Hepatocyte (in vitro differentiated cells): ENCODE data around the gene RSKR. TPM values are rescaled to one million over a fixed set of nuclear protein-coding genes. Genes with fewer than 3 reads are reported as not detected.

ENCODE experiments used
- DNase-seq: peaks from one replicate; pipeline ENCODE4 v3.0.0-alpha.2; 2016; ENCODE audit warnings: low spot score
- H2AFZ ChIP-seq: fragments of 200-600 bp; sonication (generic); 2 replicates; pipeline ENCODE4 v1.6.0; 2016; ENCODE audit warnings: antibody characterized with exemption, mild to moderate bottlenecking
- H3K27ac ChIP-seq: fragments of 200-600 bp; sonication (generic); 2 replicates; pipeline ENCODE4 v1.5.1; 2016; ENCODE audit warnings: mild to moderate bottlenecking
- H3K27me3 ChIP-seq: fragments of 200-600 bp; sonication (generic); 2 replicates; pipeline ENCODE4 v1.6.1; 2016
- H3K36me3 ChIP-seq: fragments of 200-600 bp; sonication (generic); replicated peaks from 2 replicates; pipeline ENCODE4 v1.5.1; 2016; ENCODE audit warnings: low read depth; ENCODE audit not compliant: insufficient read depth
- H3K4me1 ChIP-seq: fragments of 200-600 bp; sonication (generic); 2 replicates; pipeline ENCODE4 v1.5.1; 2016; ENCODE audit warnings: mild to moderate bottlenecking, moderate library complexity; ENCODE audit not compliant: insufficient read depth
- H3K4me2 ChIP-seq: fragments of 200-600 bp; sonication (generic); 2 replicates; pipeline ENCODE4 v1.6.0; 2016
- H3K4me3 ChIP-seq: fragments of 200-600 bp; sonication (generic); 2 replicates; pipeline ENCODE4 v1.5.1; 2016; ENCODE audit warnings: mild to moderate bottlenecking
- H3K79me2 ChIP-seq: fragments of 200-600 bp; sonication (generic); 2 replicates; pipeline ENCODE4 v1.6.0; 2017; ENCODE audit warnings: mild to moderate bottlenecking
- H3K9me2 ChIP-seq: fragments of 200-600 bp; sonication (generic); replicated peaks from 2 replicates; pipeline ENCODE4 v1.6.0; 2017; ENCODE audit warnings: mild to moderate bottlenecking; ENCODE audit not compliant: insufficient read depth
- H3K9me3 ChIP-seq: fragments of 200-600 bp; sonication (generic); 2 replicates; pipeline ENCODE4 v1.5.1; 2016; ENCODE audit warnings: low read depth, mild to moderate bottlenecking
- H4K20me1 ChIP-seq: fragments of 200-600 bp; sonication (generic); 2 replicates; pipeline ENCODE4 v1.6.0; 2016; ENCODE audit warnings: mild to moderate bottlenecking; ENCODE audit not compliant: insufficient read depth, poor library complexity, severe bottlenecking
- CTCF ChIP-seq: fragments of 200-600 bp; sonication (generic); IDR thresholded peaks from 2 replicates; pipeline ENCODE4 v1.5.1; 2016; ENCODE audit warnings: antibody characterized with exemption, mild to moderate bottlenecking; ENCODE audit not compliant: poor library complexity
- EZH2 ChIP-seq: fragments of 200-600 bp; sonication (generic); IDR thresholded peaks from 2 replicates; pipeline ENCODE4 v1.6.1; 2016; ENCODE audit warnings: antibody characterized with exemption, mild to moderate bottlenecking, borderline replicate concordance
- EZH2phosphoT487 ChIP-seq: fragments of 200-600 bp; sonication (generic); IDR thresholded peaks from one replicate; pipeline ENCODE4 v1.6.1; 2018; ENCODE audit warnings: antibody characterized with exemption, mild to moderate bottlenecking, low read depth, moderate library complexity; ENCODE audit not compliant: unreplicated experiment, severe bottlenecking
- WGBS: methylation state at CpG from one replicate; pipeline ENCODE4 v1.1.6; 2016; ENCODE audit warnings: low lambda C conversion rate; ENCODE audit errors: missing lambda C conversion rate; 5-methylcytosine and 5-hydroxymethylcytosine counted together
- polyA plus RNA-seq: library from polyadenylated mRNA; unstranded; fragments of >200 nt; fragmentation: Nextera tagmentation; extraction: Ambion mirVana; gene quantifications from 2 replicates; pipeline ENCODE4 v1.2.1, GENCODE V29; 2016
- total RNA-seq: library from RNA; depleted of rRNA; stranded (reverse); fragments of >200 nt; gene quantifications from 2 replicates; pipeline ENCODE4 v1.2.3, GENCODE V29; 2014

The RSKR gene
- total and polyA plus RNA-seq, 2 experiments from 2014 or later: 2.2 to 5.3 TPM

- peaks cover 40% of the 10 kb centered on the region for H3K79me2 ChIP-seq
- TF ChIP-seq EZH2 (no peak), EZH2phosphoT487 (no peak), CTCF (no peak)
- peaks cover 2% of the 10 kb centered on the region for H4K20me1 ChIP-seq
- DNase-seq: no peak
- H3K4me3 ChIP-seq: peak overlapping the region; percentile 20
- H3K27me3 ChIP-seq: no peaks in the 10 kb centered on the region
- H3K4me1 ChIP-seq: peaks cover 19% of the 10 kb centered on the region
- peak overlapping the region; percentile 77 for H3K4me2 ChIP-seq
- peak overlapping the region; percentile 94 for H3K27ac ChIP-seq
- 69% methylated on average over 8 of the region's 8 CpGs for WGBS
- no peaks in the 10 kb centered on the region for H3K36me3 ChIP-seq
- peak overlapping the region; percentile 68 for H2AFZ ChIP-seq
- H3K9me3 ChIP-seq: no peaks in the 10 kb centered on the region
- H3K9me2 ChIP-seq: no peaks in the 10 kb centered on the region
Measured at GRCh38 chr17:28645576-28645939, 31.6 kb upstream of the RSKR start.

GRCh38 chr17:28644787-28645575 lies 31.0 kb upstream of the RSKR start, which contains the start of gene BLTP2:
Gene BLTP2 (minus strand): TSS chr17:28645158. CDS start chr17:28645056, 102 bp downstream.
- WGBS: 1% methylated on average over 62 of the region's 89 CpGs
- peak within 1 kb of the TSS; percentile 94 for H3K27ac ChIP-seq
- peak within 1 kb of the TSS; percentile 82 for H3K4me3 ChIP-seq
- no peaks in the 10 kb centered on the region for H3K9me2 ChIP-seq
- no peaks in the 10 kb centered on the region for H3K9me3 ChIP-seq
- H3K27me3 ChIP-seq: no peaks in the 10 kb centered on the region
- no peak for TF ChIP-seq CTCF
- TF ChIP-seq EZH2phosphoT487: no peak
- peaks cover 2% of the 10 kb centered on the region for H4K20me1 ChIP-seq
- H3K79me2 ChIP-seq: peaks cover 40% of the 10 kb centered on the region
- peaks cover 19% of the 10 kb centered on the region for H3K4me1 ChIP-seq
- peak within 1 kb of the TSS; percentile 85 for H2AFZ ChIP-seq
- peak; percentile 99 for DNase-seq
- H3K4me2 ChIP-seq: peak within 1 kb of the TSS; percentile 98
- H3K36me3 ChIP-seq: no peaks in the 10 kb centered on the region

GRCh38 chr17:28643983-28644786 lies 30.2 kb upstream of the RSKR start:
- Histone ChIP-seq H3K27me3 (no peaks in the 10 kb centered on the region), H3K27ac (peak overlapping the region; percentile 92), H2AFZ (peak overlapping the region; percentile 85), H3K9me2 (no peaks in the 10 kb centered on the region), H4K20me1 (peaks cover 2% of the 10 kb centered on the region), H3K9me3 (no peaks in the 10 kb centered on the region), H3K4me3 (peak overlapping the region; percentile 82), H3K4me2 (peak overlapping the region; percentile 98), H3K4me1 (peaks cover 19% of the 10 kb centered on the region), H3K36me3 (no peaks in the 10 kb centered on the region), H3K79me2 (peaks cover 40% of the 10 kb centered on the region)
- 3% methylated on average over 17 of the region's 18 CpGs for WGBS
- TF ChIP-seq CTCF: peak; percentile 39
- TF ChIP-seq EZH2: no peak
- DNase-seq: peak; percentile 77
